HG02884 (cell line): ENCODE measurements around the gene PRRC2C.
"Not testable (repeated sequence)": the region's sequence is repeated elsewhere in the genome, so short reads cannot be mapped to it uniquely, and the experiment has no call there.

Experiments
- ATAC-seq: cut with Tn5 transposase; IDR thresholded peaks from one replicate; pipeline ENCODE4 v1.9.1; 2021; ENCODE audit warnings: mild to moderate bottlenecking, moderate library complexity; ENCODE audit not compliant: unreplicated experiment

Gene PRRC2C

DNA sequence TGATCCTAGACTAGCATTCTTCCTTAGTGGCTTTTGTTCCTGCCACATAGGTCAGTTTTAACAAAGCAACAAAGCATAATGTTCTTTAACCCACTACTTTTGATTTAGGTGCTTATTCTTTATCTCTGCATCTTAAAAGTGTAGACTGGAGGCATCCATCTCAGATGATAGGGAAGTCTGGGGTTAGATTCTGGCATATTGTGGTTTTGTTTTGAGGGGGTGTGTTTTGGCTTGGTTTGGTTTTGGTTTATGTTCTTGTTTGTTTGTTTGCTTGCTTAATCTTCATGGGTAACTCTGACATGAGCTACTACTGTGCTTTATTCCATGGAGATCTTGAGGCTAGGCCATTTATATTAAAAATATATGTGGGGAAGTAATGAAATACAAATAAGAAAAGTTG, 96.4 kb downstream of the PRRC2C start:
- ATAC-seq = no peak

DNA sequence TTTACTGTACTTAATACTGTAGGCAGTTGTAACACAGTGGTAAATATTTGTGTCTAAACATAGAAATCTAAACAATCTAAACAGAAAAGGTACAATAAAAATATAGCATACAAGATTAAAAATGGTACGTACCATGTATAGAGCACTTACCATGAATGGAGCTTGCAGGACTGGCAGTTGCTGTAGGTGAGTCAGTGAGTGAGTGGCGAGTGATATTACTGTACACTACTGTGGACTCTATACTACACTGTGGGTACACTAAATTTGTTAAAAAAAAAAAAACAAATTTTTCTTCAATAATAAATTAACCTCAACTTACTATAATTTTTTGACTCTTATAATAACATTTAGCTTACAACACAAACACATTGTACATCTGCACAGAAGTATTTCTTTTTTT, 97.3 kb downstream of the PRRC2C start:
- ATAC-seq = no peak

DNA sequence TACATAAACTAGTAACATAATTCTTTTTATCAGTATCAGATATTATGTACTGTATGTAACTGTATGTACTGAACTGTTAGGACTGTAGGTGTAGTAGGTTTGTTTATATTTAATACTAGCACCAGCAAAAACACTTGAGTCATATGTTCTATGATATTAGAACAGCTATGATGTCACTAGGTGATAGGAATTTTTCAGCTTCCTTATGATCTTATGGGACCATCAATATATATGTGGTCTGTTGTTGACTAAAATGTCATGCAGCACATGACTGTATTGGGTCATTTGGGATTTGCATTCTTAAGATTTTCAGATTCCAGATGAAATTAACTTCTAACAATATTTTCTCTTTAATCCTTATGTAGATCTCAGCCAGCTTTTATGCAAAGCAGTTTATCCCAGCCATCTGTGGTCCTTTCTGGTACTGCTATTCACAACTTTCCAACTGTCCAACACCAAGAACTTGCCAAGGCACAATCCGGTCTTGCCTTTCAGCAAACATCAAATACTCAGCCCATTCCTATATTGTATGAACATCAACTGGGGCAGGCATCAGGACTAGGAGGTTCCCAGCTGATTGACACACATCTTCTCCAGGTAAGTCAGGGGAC, 98.4 kb downstream of the PRRC2C start:
- ATAC-seq = no peak

DNA sequence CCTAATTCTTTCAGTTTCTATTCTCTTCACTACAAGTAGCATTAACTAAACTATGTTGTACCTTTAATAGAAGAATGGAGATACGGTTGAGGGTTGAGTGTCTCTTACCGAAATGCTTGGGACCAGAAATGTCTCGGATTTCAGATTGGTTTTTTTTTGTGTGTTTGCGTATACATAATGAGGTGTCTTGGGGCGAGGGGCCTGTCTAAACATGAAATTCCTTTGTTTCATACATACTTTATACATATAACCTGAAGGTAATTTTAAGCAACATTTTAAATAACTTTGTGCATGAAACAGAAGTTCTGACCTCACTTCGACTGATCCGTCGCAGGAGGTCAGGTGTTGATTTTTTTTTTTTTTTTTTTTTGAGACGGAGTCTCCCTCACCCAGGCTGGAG, 100.4 kb downstream of the PRRC2C start:
- ATAC-seq = no peak

DNA sequence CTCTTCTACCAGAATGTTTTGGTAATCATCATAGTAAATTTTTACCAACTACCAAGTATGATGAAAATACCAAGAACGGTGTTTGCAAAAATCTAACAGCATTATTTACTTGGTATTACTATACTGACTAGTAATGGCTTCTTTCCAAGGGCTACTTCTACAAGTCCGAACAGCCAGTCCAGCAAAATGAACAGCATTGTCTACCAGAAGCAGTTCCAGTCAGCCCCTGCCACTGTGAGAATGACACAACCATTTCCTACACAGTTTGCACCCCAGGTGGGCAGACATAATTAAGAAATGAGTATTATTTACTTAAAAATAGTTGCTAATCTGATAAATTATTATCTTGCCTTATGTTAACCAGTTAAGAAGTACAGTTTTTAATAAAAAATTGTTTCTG, 102.9 kb downstream of the PRRC2C start:
- no peak for ATAC-seq

DNA sequence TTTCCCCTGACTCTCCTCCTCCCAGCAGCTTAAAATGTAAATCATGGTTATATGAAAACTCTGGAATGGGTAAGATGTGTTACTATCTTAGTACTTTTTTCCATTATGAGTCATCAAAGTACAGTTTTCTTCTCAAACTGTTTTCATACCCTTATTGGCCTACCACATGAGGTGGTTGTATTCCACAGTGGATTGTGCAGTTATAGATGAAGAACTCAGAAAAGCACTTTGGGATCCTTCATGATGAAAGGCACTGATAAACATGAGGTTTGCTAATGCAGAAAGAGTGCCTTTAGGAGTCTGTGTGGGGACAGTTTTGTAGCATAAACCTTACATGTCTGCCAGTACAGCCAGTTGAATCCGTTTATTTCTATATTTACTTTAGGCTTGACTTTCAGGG, 104.7 kb downstream of the PRRC2C start:
- ATAC-seq = no peak

DNA sequence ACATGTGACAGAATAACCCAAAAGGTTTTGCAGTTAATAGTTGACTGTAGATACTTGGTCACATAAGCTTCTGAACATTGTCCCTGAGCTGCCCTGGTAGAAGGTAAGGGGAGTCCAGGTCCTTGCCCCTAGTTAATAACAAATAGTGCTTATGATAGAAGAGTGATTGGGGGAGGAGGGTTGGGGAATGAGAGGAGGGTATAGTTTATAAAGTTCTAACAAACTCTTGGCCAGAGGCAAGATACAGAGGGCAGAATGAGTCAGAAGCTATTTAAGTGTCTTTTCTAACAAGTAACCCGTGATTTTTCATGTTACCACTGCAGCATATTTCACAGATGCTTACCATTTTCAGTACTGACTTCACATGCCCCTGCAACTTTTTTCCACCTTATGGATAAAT, 110.0 kb downstream of the PRRC2C start:
- no peak for ATAC-seq

DNA sequence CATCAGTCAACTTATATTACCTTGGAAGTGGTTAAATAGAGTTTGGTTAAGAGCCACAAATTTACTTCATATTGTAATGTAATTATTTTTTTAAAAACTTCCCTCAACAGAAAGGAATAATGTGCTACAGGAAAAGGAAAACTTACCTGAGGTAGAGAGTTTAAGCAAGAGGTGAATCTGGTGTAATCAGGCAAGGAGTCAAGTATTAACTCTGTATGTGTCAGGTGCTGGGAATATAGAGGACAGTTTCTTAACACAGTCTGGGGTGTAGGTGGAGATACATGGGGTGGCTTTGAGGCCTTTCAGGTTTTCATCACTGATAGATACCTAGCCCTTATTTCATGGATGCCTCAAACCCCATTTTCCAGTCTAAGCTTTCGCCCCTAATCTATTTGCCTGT, 110.8 kb downstream of the PRRC2C start:
- no peak for ATAC-seq

DNA sequence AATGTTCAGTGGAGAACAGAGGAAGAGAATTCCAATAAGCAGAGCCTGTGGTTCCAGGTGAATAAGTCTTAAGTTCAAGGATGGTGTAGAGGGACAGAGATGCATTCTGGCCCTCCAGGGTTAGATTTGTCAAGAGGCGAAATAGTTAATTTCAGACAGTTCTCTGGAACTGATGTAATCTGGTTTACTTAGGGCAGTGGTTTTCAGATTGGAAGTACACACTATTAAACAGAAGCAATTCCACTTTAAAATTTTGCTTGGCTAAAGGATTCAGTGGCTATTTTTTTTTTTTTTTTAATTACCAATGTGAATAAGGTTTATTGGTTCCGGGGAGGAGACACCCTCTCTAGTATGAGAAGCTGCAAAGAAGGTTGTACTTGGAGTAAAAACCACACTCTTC, 111.4 kb downstream of the PRRC2C start:
- ATAC-seq = no peak

DNA sequence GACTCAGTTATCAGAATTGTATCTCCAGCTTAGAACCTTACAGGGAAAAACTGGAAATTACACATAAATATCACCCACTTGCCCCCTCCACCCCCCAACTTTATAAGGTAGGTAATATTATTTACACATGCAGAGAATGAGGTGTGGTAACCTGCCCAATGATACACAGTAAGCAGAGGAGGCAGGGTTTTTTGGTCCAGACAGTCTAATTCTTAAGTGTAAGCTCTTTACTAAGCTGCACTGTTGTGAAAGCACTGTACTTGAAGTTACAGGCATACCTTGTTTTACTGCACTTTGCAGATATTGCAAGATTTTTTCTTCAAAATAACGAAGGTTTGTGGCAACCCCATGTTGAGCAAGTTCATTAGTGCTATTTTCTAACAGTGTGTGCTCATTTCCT, 111.9 kb downstream of the PRRC2C start:
- no peak for ATAC-seq

DNA sequence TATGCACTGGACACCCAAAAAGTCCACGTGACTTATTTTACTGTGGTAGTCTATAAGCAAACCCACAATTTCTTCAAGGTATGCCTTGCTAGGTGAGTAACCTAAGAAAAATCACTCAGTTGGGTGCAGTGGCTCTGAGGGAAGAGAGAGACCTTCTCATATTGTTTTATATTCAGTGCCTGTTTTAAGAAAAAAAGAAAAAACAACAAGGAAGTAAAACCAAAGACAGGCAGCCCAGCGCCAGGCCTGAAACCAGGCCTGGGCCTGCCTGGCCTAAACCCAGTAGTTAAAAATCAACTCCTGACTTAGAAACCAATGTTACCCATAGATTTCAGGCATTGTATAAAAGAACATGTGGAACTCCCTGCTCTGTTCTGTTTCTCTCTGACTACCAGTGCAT, 115.0 kb downstream of the PRRC2C start:
- ATAC-seq = not testable (repeated sequence)

DNA sequence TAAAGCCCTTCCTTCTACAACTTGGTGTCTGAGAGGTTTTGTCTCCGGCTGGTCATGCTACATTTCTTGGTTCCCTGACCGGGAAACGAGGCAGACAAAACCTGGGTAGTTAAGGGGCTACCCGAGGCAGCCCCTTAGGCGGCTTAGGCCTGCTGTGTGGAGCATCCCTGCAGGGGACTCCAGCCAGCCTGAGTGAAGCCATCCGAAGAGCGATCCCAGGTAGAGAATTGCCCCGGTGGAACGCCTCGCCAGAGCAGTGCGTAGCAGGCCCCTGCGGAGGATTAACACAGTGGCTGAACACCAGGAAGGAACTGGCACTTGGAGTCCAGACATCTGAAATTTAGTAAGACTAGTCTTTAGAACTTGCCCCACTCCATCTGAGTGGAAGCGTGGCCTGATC, 115.5 kb downstream of the PRRC2C start:
- no peak for ATAC-seq

DNA sequence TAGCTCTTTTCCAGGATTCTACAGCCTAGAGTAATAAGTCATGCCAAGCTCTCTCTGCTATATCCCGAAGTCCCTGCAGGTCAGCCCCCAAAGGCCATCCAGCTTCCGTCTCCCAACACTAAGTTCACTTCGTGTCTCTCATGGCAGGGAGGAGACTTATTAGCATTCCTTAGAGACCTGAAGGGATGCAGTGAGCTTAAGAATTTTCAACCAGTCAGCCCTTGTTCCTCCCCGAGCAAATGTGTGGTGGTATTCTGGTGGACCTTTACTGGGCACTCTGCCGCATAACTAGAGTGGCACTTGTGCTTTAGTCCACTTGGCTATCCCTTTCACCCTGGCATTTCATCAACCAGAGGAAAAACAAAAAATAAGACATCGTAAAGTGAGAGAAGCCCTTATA, 117.7 kb downstream of the PRRC2C start:
- ATAC-seq = not testable (repeated sequence)

DNA sequence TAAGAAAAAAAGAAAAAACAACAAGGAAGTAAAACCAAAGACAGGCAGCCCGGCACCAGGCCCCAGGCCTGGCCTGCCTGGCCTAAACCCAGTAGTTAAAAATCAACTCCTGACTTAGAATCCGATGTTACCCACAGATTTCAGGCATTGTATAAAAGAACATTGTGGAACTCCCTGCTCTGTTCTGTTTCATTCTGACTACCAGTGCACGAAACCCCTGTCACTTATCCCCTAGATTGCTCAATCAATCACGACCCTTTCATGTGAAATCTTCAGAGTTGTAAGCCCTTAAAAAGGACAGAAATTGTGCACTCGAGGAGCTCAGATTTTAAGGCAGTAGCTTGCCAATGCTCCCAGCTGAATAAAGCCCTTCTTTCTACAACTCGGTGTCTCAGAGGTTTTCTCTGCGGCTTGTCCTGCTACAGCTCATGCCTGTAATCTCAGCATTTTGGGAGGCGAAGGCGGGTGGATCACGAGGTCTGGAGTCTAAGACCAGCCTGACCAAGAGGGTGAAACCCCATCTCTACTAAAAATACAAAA, 121.1 kb downstream of the PRRC2C start:
- no peak for ATAC-seq

DNA sequence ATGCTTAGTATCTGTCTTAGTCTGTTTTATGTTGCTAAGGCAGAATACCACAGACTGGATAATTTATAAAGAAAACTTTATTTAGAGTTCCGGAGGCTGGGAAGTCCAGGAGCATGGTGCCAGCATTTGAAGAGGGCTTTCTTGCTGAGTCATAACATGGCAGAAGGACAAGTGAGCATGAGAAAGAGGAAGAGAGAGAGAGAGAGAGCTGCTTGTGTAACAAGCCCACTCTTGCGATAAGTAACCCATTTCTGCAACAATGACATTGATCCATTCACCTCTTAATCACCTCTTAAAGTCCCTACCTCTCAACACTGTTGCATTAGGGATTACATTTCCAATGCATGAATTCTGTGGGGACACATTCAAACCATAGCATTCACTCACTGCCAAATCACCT, 125.1 kb downstream of the PRRC2C start:
- no peak for ATAC-seq

DNA sequence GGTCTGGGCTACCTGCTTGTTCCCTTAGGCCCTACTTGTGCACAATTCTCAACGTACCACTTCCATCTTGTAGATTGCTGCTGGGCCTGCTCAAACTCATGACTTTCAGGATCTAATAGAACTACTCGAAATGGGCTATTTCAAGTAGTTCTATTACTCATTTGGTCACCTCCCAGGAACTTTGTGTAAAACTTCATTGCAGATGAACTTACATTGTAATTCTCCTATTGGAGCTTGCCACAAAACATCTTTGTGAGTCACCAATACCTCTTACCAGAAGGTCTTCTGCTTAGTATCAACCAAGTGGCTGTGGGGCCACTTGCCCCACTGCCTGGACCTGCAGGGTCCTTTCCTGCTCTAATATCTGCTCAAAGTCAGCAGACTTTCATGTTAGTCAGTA, 126.0 kb downstream of the PRRC2C start:
- ATAC-seq = no peak

DNA sequence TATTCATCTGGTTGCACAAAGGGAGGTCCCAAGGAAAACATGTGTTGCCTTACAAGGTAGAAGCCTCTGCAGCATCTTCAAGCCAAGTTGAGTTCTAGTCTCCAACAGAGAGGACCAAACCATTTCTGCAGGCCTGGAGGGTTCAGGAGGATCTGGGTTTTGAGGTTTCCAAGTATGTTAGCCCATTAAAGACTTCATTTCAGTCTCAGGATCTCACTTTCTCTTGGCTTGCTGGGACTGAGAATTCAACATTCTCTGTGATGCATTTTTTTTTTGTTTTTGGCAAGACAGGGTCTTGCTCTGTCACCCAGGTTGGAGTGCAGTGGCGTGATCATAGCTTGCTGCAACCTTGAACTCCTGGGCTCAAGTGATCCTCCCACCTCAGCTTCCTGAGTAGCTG, 128.0 kb downstream of the PRRC2C start:
- ATAC-seq = no peak

DNA sequence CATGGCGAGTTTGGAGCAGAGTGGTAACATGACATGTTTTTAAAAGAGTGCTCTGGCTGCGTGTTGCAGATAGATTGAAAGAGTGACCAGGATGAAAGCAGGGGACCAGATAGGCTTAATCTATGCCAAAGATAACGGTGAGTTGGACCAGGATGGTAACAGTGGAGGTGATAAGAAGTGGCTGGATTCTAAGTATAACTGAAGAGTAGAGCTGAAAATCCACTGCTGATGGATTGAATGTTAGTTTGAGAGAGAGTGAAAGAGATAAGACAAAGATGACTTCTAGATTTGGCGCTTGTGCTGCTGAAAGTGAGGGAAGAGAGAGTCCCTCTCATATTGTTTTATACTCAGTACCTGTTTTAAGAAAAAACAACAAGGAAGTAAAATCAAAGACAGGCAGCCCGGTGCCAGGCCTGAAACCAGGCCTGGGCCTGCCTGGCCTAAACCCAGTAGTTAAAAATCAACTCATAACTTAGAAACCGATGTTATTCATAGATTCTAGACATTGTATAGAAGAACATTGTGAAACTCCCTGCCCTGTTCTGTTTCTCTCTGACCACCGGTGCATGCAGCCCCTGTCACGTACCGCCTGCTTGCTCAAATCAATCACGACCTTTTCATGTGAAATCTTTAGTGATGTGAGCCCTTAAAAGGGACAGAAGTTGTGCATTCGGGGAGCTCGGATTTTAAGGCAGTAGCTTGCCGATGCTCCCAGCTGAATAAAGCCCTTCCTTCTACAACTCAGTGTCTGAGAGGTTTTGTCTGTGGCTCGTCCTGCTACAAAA, 130.0 kb downstream of the PRRC2C start:
- not testable (repeated sequence) for ATAC-seq

DNA sequence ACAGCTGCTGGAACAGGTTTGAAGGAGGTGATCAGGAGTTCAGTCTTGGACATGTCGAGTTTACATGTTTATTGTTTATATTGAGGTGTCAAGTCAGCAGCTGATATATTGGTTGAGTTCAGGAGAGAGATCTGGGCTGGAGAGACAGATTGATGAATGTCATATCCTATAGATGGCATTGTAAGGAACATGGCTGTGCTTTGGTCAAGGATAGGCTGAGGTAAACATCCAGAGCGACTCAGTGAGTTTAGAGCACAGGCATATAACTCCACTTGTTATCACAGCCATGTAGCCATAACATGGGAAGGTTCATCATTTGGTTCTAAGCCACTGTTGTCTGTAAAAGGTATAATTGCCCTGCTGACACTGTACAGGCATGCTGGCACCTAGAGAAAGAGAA, 131.3 kb downstream of the PRRC2C start:
- no peak for ATAC-seq

DNA sequence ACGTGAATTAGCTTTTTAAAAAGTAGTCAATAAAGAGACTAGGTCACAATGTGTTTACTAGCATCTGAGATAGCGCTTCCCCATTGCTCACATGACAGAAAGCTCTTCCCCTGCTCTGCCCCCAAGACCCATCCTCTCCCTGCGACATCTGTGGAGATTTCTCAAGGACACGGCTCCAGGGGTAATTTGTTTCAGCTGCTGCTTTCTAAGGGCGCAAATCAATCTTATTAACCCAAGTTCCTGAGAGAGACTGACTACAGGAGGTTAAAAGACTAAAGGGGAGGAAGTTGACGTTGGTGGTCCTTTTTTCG, 136.8 kb downstream of the PRRC2C start, which contains the start of gene MYOCOS:
Gene MYOCOS, plus strand, starts transcription at position 92 of the 311 bp plus-strand sequence. CDS start 1,641 bp downstream, outside the sequence.
- no peak for ATAC-seq

DNA sequence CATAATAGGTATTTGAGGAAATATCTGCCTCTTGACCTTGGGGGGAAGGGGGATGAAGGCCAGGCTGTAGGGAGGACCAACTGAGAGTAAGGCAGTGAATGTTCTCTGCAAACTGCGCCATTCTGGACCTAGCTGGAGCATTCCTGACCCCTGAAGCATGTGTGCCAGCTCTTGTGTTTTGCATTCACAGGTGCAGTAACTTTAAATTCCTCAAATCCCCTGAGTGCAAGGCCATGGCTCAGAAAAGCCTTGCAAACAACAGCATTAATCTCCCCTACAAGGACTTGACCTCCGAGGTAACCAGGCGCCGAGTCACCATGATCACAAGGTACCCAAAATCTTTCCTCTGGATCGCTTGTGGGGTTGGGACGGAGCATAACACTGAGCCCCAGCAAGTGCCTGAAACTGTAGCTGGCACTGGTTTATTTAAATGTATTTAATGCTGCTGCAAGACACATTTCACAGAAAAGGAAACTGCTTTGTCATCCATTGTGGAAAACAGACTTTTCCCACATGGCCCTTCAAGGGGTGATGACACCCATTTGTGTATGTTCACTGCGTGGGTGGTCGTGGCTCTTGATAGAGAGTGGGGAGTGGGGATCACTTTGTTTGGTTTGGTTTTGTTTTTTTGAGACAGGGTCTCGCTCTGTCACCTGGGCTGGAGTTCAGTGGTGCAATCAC, 138.5 kb downstream of the PRRC2C start:
- no peak for ATAC-seq

DNA sequence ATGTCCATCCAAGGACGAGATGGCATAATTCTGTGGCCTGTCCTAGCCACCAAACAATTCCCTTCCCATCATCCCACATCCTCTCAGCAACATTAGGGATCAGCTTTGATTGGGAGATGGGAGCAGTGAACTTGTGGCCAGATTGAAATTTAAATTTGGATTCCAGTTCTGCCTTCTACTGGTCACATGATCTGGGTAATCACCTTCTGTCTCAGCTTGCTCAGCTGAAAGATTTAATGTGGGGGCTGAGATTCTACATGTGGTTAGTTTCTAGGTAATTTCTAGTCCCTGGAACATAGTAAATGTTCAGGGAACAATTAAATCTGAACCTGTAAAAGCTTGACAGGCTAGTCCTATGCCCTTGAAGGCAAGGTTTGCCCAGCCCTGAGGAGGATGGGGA, 139.9 kb downstream of the PRRC2C start:
- ATAC-seq = no peak
